Glutamatergic neuron (in vitro differentiated cells): ENCODE data around the gene SLC23A2. TPM values are rescaled to one million over a fixed set of nuclear protein-coding genes. Genes with fewer than 3 reads are reported as not detected.

Experiments used
- DNase-seq: peaks from one replicate; pipeline ENCODE4 v3.0.0; 2022
- H3K27ac Mint-ChIP-seq: one replicate; pipeline ENCODE4 v1.8.0; 2020; ENCODE audit warnings: mild to moderate bottlenecking, mixed read lengths, inconsistent platforms; ENCODE audit not compliant: unreplicated experiment
- H3K27me3 Mint-ChIP-seq: one replicate; pipeline ENCODE4 v1.8.0; 2020; ENCODE audit warnings: mild to moderate bottlenecking, moderate library complexity, mixed read lengths, inconsistent platforms; ENCODE audit not compliant: unreplicated experiment
- H3K36me3 Mint-ChIP-seq: one replicate; pipeline ENCODE4 v1.8.0; 2020; ENCODE audit warnings: mild to moderate bottlenecking, mixed read lengths, inconsistent platforms; ENCODE audit not compliant: unreplicated experiment
- H3K4me1 Mint-ChIP-seq: one replicate; pipeline ENCODE4 v1.8.0; 2020; ENCODE audit warnings: mild to moderate bottlenecking, low read depth, mixed read lengths, inconsistent platforms; ENCODE audit not compliant: unreplicated experiment
- H3K4me3 Mint-ChIP-seq: one replicate; pipeline ENCODE4 v1.8.0; 2020; ENCODE audit warnings: mild to moderate bottlenecking, mixed read lengths, inconsistent platforms; ENCODE audit not compliant: unreplicated experiment
- H3K9me3 Mint-ChIP-seq: one replicate; pipeline ENCODE4 v1.8.0; 2020; ENCODE audit warnings: mild to moderate bottlenecking, moderate library complexity, mixed read lengths, inconsistent platforms; ENCODE audit not compliant: unreplicated experiment
- total RNA-seq: library from RNA; stranded (reverse); fragmentation: NEBNext Ultra II Directional; extraction: Animal tissue kit (Norgen Biotek cat#: 25700); gene quantifications from one replicate; pipeline ENCODE4 v1.2.1, GENCODE V29; 2021; ENCODE audit not compliant: unreplicated experiment
- TF ChIP-seq, protein P1 (sequence below): fragments of 200-600 bp; sonication (generic); IDR thresholded peaks from one replicate; pipeline ENCODE4 v1.5.0; 2021; ENCODE audit not compliant: partially characterized antibody, unreplicated experiment

SLC23A2 gene
- total RNA-seq, 1 donor from 2014 or later, result 20.4 TPM

DNA sequence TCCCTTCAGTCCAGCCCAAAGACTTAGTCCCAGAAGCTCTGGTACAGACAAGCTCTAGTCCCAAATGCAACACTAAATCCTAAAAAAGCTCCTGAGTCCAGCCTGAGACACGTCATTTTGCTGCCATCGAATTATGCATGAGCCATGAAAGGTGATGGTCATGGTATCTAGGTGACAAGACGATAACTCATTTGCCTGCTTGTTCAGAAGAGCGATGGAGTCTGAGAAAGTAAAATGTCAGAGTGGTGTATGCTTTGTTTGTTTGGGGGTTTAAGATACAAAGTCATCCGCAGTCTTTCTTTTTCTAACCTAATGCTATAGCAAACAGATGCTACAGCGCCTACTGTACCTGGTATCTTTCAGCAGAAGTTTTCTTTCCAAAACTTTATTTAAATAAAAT is 54.7 kb downstream of the SLC23A2 start:
- DNase-seq, result no peak
- Mint-ChIP-seq H3K4me1 (peaks cover 25% of the 10 kb centered on the region), H3K4me3 (no peak overlapping the region), H3K36me3 (no peaks in the 10 kb centered on the region), H3K9me3 (peaks cover 3% of the 10 kb centered on the region), H3K27me3 (peaks cover 2% of the 10 kb centered on the region), H3K27ac (no peak overlapping the region)
- TF ChIP-seq, protein P1, sequence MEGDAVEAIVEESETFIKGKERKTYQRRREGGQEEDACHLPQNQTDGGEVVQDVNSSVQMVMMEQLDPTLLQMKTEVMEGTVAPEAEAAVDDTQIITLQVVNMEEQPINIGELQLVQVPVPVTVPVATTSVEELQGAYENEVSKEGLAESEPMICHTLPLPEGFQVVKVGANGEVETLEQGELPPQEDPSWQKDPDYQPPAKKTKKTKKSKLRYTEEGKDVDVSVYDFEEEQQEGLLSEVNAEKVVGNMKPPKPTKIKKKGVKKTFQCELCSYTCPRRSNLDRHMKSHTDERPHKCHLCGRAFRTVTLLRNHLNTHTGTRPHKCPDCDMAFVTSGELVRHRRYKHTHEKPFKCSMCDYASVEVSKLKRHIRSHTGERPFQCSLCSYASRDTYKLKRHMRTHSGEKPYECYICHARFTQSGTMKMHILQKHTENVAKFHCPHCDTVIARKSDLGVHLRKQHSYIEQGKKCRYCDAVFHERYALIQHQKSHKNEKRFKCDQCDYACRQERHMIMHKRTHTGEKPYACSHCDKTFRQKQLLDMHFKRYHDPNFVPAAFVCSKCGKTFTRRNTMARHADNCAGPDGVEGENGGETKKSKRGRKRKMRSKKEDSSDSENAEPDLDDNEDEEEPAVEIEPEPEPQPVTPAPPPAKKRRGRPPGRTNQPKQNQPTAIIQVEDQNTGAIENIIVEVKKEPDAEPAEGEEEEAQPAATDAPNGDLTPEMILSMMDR, result no peak

DNA sequence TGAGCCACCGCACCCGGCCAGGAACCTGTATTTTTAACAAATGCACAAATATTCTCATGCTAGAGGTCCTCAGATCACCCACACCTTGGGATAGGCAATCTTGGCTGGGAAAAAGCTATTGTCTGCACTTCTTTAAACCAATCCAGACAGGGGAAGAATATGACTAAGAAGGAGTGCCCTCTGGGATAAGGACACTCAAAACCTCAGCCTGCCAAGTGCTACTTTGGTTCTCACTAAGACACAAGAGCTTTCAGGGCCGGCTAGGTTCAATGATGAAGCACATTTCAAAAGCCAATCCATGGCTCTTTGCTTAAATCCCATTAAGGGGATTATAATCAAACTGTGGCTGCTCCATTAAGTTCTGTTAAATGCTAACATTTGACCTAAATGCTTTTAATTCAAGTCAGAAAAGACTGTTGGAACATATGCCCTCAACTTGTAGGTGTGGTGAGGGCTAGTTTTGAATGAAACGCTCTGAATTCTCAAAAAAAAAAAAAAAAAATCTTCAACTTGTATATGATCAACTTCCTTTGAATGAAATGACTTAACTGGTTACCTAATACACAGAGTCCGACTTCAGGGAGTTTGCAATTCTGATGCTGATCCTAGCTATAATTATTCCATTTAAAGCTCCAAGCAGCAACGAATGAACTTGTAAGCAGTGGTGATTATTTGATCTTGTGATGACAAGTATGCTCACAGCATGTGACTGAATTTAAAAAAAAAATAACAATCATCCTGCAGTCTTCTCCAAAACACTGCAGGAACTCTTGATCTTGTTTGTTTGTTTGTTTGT is 56.6 kb downstream of the SLC23A2 start:
- TF ChIP-seq, protein P1, result no peak
- Mint-ChIP-seq H3K27ac (no peak overlapping the region), H3K4me1 (peaks cover 25% of the 10 kb centered on the region), H3K27me3 (peaks cover 2% of the 10 kb centered on the region), H3K36me3 (no peaks in the 10 kb centered on the region), H3K4me3 (no peak overlapping the region), H3K9me3 (peaks cover 2% of the 10 kb centered on the region)
- no peak for DNase-seq

DNA sequence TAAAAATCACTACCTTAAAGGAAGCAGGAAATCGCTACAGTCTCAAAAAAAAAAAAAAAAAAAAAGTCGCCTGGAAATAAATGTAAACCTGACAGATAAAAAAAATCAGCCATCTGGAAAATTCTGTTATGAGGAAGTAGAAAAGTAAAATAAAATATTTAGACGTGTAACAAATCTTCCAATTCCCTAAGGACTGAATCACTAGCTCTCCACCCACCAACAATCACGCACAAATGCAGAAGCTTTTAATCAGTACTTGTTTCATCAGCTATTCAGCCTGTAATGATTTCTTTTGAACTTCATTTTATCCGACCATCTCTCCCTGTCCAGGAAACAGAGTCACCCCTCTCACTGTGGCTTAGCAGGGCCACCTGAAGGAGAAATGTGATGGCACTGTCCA is 59.0 kb downstream of the SLC23A2 start:
- TF ChIP-seq, protein P1, result no peak
- H3K9me3 Mint-ChIP-seq, result no peaks in the 10 kb centered on the region
- peaks cover 23% of the 10 kb centered on the region for H3K4me1 Mint-ChIP-seq
- H3K27me3 Mint-ChIP-seq, result no peaks in the 10 kb centered on the region
- H3K36me3 Mint-ChIP-seq, result no peaks in the 10 kb centered on the region
- no peak overlapping the region for H3K4me3 Mint-ChIP-seq
- H3K27ac Mint-ChIP-seq, result no peak overlapping the region
- no peak for DNase-seq

DNA sequence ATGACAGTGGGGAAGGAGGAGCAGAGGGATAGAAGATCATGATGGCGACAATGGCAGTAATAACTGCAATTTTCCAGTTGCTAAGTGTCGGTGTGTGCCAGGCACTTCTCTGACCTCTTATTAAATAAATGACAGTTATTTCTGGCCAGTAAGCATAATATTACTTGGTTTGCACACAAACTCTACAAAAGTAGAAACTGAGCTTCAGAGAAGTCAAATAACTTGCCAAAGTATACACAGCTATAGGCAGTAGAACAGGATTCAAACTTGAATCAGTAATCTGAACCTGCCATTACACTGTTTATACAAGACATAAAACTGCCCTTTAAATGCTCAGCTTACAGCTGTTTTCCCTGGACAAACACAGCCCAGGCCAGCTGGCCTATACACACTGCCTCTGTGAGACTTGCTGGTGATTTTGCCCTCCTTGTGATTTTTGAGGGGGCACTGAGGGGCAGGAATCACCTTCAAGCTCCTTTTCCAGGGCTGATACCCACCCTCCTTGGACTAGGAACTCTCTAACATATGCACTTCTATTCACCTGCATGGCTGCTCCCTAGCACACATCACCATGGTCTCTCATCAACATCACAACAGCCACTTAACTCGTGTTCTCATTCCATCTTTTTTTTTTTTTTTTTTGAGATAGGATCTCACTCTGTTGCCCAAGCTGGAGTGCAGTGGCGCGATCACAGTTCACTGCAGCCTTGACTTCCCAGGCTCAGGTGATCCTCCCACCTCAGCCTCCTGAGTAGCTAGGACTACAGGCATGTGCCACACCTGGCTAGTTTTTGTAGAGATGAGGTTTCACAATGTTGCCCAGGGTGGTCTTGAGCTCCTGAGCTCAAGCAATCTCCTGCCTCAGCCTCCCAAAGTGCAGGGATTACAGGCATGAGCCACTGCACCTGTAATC is 63.6 kb downstream of the SLC23A2 start:
- no peaks in the 10 kb centered on the region for H3K36me3 Mint-ChIP-seq
- H3K4me3 Mint-ChIP-seq, result no peak overlapping the region
- peaks cover 17% of the 10 kb centered on the region for H3K4me1 Mint-ChIP-seq
- H3K27me3 Mint-ChIP-seq, result no peaks in the 10 kb centered on the region
- H3K27ac Mint-ChIP-seq, result no peak overlapping the region
- TF ChIP-seq, protein P1, result no peak
- no peak for DNase-seq
- no peaks in the 10 kb centered on the region for H3K9me3 Mint-ChIP-seq
